GM21360 (cell line): Measurements from ENCODE around the gene C6.
"Not testable (repeated sequence)": the region's sequence is repeated elsewhere in the genome, so short reads cannot be mapped to it uniquely, and the experiment has no call there.

Experiments used
- ATAC-seq: cut with Tn5 transposase; IDR thresholded peaks from one replicate; pipeline ENCODE4 v1.9.1; 2021; ENCODE audit warnings: mild to moderate bottlenecking, moderate library complexity; ENCODE audit not compliant: unreplicated experiment

C6 gene

GRCh38 chr5:41213340-41213739, at the start of gene C6:
TSS of gene C6 (minus strand) at chr5:41213532. CDS start at chr5:41203230, 10,302 bp downstream.
- no peak for ATAC-seq

GRCh38 chr5:41256400-41256799, 43.1 kb upstream of the C6 start:
- ATAC-seq: no peak

GRCh38 chr5:41253109-41253508, 39.8 kb upstream of the C6 start:
- ATAC-seq: no peak

GRCh38 chr5:41252036-41252435, 38.7 kb upstream of the C6 start:
- ATAC-seq: no peak

- ATAC-seq: no peak
Observed at GRCh38 chr5:41250351-41250987, 37.1 kb upstream of the C6 start.

- no peak for ATAC-seq
Observed at GRCh38 chr5:41247135-41247534, 33.8 kb upstream of the C6 start.

- ATAC-seq: no peak
Observed at GRCh38 chr5:41246376-41246775, 33.0 kb upstream of the C6 start.

GRCh38 chr5:41243558-41243957, 30.2 kb upstream of the C6 start:
- ATAC-seq: no peak

GRCh38 chr5:41240985-41241384, 27.7 kb upstream of the C6 start:
- no peak for ATAC-seq

- ATAC-seq: no peak
Observed at GRCh38 chr5:41240390-41240789, 27.1 kb upstream of the C6 start.

- no peak for ATAC-seq
Observed at GRCh38 chr5:41234475-41234874, 21.1 kb upstream of the C6 start.

- no peak for ATAC-seq
Observed at GRCh38 chr5:41232797-41233196, 19.5 kb upstream of the C6 start.

GRCh38 chr5:41230276-41230675, 16.9 kb upstream of the C6 start:
- ATAC-seq: not testable (repeated sequence)

GRCh38 chr5:41223962-41224361, 10.6 kb upstream of the C6 start:
- ATAC-seq: no peak

GRCh38 chr5:41219658-41220269, 6.4 kb upstream of the C6 start:
- no peak for ATAC-seq

- ATAC-seq: no peak
Observed at GRCh38 chr5:41218929-41219657, 5.8 kb upstream of the C6 start.

- no peak for ATAC-seq
Observed at GRCh38 chr5:41214182-41214581, 850 bp upstream of the C6 start.

GRCh38 chr5:41212935-41213334, 397 bp downstream of the C6 start:
- ATAC-seq: no peak

GRCh38 chr5:41211417-41211816, 1.9 kb downstream of the C6 start:
- no peak for ATAC-seq

- not testable (repeated sequence) for ATAC-seq
Observed at GRCh38 chr5:41205475-41205874, 7.9 kb downstream of the C6 start.

- no peak for ATAC-seq
Observed at GRCh38 chr5:41203033-41203432, 10.3 kb downstream of the C6 start.

GRCh38 chr5:41201082-41201772, 12.1 kb downstream of the C6 start:
- ATAC-seq: no peak
